ENCODE measurements around the gene RPEL1. TPM values are rescaled to one million over a fixed set of nuclear protein-coding genes. Genes with fewer than 3 reads are reported as not detected.
A peak's percentile ranks its signal among the peaks of the same experiment; 100 is the strongest.
"Not testable (repeated sequence)": the region's sequence is repeated elsewhere in the genome, so short reads cannot be mapped to it uniquely, and the experiment has no call there.

RPEL1 gene
- total RNA-seq, 1 experiment from 2014 or later: not detected

DNA sequence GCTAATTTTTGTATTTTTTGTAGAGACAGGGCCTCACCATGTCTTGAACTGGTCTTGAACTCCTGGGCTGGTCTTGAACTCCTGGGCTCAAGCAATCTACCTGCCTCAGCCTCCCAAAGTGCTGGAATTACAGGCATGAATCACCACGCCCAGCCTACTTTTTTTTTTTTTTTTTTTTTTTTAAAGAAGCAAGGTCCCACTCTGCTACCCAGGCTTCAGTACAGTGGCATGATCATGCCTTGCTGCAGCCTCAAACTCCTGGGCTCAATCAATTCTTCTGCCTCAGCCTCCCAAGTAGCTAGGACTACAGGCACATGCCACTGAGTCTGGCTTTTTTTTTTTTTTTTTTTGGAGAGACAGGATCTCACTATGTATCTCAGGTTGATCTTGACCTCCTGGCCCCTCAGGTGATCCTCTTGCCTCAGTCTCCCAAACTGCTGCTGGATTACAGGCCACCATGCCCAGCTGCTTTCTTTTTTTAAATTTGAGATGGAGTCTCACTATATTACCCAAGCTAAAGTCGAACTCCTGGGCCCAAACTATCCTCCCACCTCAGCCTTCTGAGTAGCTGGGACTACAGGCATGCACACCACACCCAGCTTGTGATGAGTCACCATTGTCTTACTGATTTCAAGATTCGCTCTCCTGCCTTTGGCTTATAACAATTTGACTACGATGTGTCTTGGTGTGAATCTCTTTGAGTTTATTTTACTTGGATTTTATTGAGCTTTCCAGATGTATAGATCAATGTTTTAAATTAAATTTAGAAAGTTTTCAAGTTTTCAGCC lies 9.0 kb downstream of the RPEL1 start:
- no peaks in the 10 kb centered on the region for H3K36me3 ChIP-seq (replicated peaks; ENCODE audit: control insufficient read depth, insufficient read depth, low read length)
- no peak for DNase-seq
- no peak overlapping the region for H3K4me3 ChIP-seq (ENCODE audit: insufficient read depth, low read depth, low read length)
- H3K27me3 ChIP-seq (ENCODE audit: control insufficient read depth, insufficient read depth, low read length): no peaks in the 10 kb centered on the region

DNA sequence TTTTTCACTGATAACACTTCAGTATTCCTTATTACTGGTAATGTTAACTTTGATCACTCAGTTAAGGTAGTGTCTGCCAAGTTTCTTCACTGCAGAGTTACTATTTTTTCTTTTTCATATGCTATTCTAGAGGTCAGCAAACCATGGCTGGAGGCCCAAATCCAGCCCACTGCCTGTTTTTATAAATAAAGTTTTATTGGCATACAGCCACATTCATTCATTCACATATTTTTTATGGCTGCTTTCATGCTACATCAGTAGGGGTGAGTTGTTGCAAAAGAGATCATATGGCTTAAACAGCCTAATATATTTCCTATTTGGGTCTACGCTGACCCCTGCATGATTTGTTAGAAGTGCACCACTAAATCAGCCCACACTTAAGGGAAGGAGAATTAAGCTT lies 10.9 kb downstream of the RPEL1 start:
- H3K27me3 ChIP-seq (ENCODE audit: control insufficient read depth, insufficient read depth, low read length): no peaks in the 10 kb centered on the region
- no peak for DNase-seq
- no peak overlapping the region for H3K4me3 ChIP-seq (ENCODE audit: insufficient read depth, low read depth, low read length)
- H3K36me3 ChIP-seq (replicated peaks; ENCODE audit: control insufficient read depth, insufficient read depth, low read length): no peaks in the 10 kb centered on the region

DNA sequence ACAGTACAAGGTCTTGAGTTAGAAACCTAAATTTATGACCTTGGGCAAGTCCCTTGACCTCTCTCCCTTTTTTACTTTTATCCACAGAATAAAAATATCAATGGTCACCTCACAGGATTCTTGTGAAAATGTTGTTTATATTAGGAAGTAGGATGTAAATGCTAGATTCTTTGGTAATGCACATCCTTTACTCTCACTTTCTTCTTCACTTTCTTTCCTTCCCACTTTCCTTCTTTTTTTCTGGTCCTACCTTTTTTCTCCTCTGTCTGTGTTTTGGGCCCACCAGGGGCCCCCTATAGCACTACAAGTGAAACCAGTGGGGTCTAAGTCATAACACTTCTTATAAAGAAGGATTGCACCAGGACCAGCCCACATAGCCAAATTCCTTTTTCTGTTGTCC lies 12.1 kb downstream of the RPEL1 start:
- no peak for DNase-seq
- Histone ChIP-seq H3K36me3 (replicated peaks; ENCODE audit: control insufficient read depth, insufficient read depth, low read length) (no peaks in the 10 kb centered on the region), H3K27me3 (ENCODE audit: control insufficient read depth, insufficient read depth, low read length) (no peaks in the 10 kb centered on the region), H3K4me3 (ENCODE audit: insufficient read depth, low read depth, low read length) (no peak overlapping the region)

DNA sequence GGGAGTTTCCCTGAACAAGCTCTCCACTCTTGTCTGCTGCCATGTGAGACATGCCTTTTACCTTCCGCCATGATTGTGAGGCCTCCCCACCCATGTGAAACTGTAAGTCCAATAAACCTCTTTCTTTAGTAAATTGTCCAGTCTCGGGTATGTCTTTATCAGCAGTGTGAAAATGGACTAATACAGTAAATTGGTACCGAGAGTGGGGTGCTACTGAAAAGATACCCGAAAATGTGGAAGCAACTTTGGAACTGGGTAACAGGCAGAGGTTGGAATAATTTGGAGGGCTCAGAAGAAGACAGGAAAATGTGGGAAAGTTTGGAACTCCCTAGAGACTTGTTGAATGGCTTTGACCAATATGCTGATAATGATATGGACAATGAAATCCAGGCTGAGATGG lies 13.2 kb downstream of the RPEL1 start:
- H3K36me3 ChIP-seq (replicated peaks; ENCODE audit: control insufficient read depth, insufficient read depth, low read length); DNase-seq; H3K4me3 ChIP-seq (ENCODE audit: insufficient read depth, low read depth, low read length); H3K27me3 ChIP-seq (ENCODE audit: control insufficient read depth, insufficient read depth, low read length): not testable (repeated sequence)

DNA sequence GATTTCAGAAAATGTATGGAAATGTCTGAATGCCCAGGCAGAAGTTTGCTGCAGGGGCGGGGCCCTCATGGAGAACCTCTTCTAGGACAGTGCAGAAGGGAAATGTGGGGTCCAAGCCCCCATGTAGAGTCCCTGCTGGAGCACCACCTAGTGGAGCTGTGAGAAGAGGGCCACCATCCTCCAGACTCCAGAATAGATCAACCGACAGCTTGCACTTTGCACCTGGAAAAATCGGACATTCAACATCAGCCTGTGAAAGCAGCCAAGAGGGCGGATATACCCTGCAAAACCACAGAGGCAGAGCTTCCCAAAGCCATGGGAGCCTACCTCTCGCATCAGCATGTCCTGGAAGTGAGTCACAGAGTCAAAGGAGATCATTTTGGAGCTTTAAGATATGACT lies 14.3 kb downstream of the RPEL1 start:
- Histone ChIP-seq H3K27me3 (ENCODE audit: control insufficient read depth, insufficient read depth, low read length) (no peaks in the 10 kb centered on the region), H3K36me3 (replicated peaks; ENCODE audit: control insufficient read depth, insufficient read depth, low read length) (no peaks in the 10 kb centered on the region), H3K4me3 (ENCODE audit: insufficient read depth, low read depth, low read length) (no peak overlapping the region)
- no peak for DNase-seq

DNA sequence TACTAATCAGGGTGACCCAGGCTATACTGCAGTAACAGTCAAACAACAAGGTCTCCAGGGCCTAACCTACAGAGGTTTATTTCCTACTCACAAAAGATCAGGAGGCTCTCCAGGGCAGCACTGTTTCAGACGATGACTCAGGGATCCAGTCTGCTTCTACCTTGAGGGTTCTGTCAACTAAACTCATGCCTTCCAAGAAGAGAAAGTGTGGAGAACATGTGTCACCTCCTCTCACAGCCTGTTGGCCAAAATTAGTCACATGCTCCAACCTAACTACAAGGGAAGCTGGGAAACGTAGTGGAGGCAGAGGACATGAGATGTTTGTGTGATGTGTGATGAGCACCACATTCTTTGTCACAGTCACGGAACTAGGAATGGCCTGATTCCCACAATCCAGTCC lies 16.5 kb downstream of the RPEL1 start:
- H3K4me3 ChIP-seq (ENCODE audit: insufficient read depth, low read depth, low read length): no peak overlapping the region
- H3K36me3 ChIP-seq (replicated peaks; ENCODE audit: control insufficient read depth, insufficient read depth, low read length): no peaks in the 10 kb centered on the region
- no peaks in the 10 kb centered on the region for H3K27me3 ChIP-seq (ENCODE audit: control insufficient read depth, insufficient read depth, low read length)
- no peak for DNase-seq

DNA sequence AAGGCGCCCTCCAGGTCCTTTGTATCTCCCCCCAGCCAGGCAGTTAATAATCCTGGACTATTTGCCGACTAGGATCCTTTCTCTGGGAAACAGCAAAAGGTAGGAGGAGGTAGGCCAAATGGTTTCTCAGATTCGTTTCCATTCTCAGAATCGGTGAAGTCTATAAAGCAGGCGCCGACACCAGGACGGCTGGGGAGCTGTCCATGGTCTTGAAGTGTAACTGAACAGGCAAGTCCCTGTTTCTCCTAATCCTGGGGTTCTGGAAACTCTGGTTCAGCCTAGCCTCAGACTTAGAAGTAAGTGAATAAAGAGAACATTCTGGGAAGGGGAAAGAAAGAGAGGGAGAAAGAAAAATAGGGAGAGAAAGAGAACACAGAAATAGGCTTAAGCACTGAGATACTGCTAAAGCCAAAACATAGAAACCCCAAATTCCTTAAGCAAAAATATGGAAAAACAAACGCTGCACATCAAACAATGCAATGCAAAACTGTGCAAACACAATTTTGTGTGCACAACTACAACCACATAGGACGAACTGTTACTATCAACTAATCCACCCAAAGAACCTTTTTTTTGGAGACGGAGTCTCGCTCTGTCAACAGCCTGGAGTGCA lies 20.1 kb downstream of the RPEL1 start:
- DNase-seq: peak; percentile 73

DNA sequence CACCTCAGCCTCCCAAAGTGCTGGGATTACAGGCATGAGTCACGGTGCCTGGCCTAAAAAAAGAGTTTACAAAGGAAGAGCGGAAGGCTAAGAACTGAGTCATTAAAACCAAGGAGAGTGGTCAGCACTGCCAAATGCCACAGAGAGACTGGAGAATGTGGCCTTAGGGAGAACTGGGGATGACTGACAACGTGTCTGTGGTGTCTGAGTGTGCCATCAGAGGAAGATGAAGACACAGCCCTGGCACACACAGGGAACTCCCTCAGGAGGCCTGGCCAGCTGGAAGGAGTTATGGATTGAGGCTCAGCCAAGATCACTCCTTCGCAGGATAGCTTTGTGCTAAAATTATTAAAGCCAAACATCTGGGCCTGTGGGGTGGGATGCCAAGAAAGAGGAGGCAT lies 27.4 kb downstream of the RPEL1 start:
- Histone ChIP-seq H3K36me3 (replicated peaks; ENCODE audit: control insufficient read depth, insufficient read depth, low read length) (no peaks in the 10 kb centered on the region), H3K27me3 (ENCODE audit: control insufficient read depth, insufficient read depth, low read length) (peaks cover 27% of the 10 kb centered on the region), H3K4me3 (ENCODE audit: insufficient read depth, low read depth, low read length) (no peak overlapping the region)
- no peak for DNase-seq

More for the DNA sequence above, 20.1 kb downstream of the RPEL1 start:
- Histone ChIP-seq H3K36me3 (replicated peaks; ENCODE audit: control insufficient read depth, insufficient read depth, low read length) (no peaks in the 10 kb centered on the region), H3K27me3 (ENCODE audit: control insufficient read depth, insufficient read depth, low read length) (no peaks in the 10 kb centered on the region), H3K4me3 (ENCODE audit: insufficient read depth, low read depth, low read length) (no peak overlapping the region)

DNA sequence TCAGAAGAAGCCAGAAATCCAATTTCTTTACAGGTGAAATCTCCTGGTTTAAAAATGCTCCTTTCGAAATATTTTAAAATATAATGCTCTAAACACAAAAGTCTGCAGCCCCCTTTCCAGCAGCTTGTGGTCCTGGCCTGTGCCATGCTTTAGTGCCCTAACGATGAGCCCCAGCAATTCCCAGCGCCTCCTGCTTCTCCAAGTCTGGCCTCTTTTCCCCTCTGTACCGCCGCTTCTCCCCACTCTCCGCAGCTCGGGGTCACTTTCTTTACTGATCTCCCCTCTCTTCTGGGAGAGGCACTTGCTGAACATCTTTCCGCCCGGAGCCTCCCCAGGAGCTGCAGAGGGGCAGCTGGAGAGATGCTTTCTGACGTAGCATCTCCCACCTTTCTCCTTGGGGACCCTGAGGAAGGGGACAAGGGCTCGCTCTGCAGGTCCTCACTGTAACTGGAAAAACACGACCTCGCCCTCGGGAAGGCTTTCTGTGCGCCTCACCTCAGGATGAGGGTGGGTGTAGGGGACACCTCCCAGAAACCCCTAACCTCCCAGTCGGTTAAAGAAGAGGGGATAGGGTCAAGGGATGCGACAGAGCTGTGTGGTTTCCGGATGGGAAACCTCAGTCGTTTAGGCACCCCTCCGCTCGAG lies 30.7 kb downstream of the RPEL1 start:
- Histone ChIP-seq H3K4me3 (ENCODE audit: insufficient read depth, low read depth, low read length) (peak overlapping the region; percentile 61), H3K27me3 (ENCODE audit: control insufficient read depth, insufficient read depth, low read length) (peaks cover 38% of the 10 kb centered on the region), H3K36me3 (replicated peaks; ENCODE audit: control insufficient read depth, insufficient read depth, low read length) (no peaks in the 10 kb centered on the region)
- no peak for DNase-seq

DNA sequence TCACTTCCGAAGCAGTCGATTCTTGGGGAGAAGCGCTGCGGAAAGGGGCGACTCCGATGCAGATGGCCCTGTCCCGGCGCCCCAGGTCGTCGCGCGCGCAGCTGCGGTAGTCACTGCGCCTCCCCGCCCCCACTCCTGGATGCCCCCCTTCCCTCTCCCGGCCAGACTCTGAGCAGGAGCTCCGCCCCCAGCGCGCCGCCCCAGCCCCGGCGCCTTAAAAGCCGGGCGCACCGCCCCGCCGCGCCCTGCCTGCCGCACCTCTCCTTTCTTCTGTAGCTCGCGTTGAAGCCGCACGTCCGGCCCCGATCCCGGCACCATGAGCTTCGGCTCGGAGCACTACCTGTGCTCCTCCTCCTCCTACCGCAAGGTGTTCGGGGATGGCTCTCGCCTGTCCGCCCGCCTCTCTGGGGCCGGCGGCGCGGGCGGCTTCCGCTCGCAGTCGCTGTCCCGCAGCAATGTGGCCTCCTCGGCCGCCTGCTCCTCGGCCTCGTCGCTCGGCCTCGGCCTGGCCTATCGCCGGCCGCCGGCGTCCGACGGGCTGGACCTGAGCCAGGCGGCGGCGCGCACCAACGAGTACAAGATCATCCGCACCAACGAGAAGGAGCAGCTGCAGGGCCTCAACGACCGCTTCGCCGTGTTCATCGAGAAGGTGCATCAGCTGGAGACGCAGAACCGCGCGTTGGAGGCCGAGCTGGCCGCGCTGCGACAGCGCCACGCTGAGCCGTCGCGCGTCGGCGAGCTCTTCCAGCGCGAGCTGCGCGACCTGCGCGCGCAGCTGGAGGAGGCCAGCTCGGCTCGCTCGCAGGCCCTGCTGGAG lies 31.4 kb downstream of the RPEL1 start, which contains the start of gene INA:
Gene INA, plus strand, starts transcription at position 243 of the 817 bp plus-strand sequence. Its CDS starts 74 bp downstream, at position 317.
- Histone ChIP-seq H3K36me3 (replicated peaks; ENCODE audit: control insufficient read depth, insufficient read depth, low read length) (no peaks in the 10 kb centered on the region), H3K27me3 (ENCODE audit: control insufficient read depth, insufficient read depth, low read length) (peaks cover 38% of the 10 kb centered on the region), H3K4me3 (ENCODE audit: insufficient read depth, low read depth, low read length) (peak within 1 kb of the TSS; percentile 61)
- peak; percentile 94 for DNase-seq

DNA sequence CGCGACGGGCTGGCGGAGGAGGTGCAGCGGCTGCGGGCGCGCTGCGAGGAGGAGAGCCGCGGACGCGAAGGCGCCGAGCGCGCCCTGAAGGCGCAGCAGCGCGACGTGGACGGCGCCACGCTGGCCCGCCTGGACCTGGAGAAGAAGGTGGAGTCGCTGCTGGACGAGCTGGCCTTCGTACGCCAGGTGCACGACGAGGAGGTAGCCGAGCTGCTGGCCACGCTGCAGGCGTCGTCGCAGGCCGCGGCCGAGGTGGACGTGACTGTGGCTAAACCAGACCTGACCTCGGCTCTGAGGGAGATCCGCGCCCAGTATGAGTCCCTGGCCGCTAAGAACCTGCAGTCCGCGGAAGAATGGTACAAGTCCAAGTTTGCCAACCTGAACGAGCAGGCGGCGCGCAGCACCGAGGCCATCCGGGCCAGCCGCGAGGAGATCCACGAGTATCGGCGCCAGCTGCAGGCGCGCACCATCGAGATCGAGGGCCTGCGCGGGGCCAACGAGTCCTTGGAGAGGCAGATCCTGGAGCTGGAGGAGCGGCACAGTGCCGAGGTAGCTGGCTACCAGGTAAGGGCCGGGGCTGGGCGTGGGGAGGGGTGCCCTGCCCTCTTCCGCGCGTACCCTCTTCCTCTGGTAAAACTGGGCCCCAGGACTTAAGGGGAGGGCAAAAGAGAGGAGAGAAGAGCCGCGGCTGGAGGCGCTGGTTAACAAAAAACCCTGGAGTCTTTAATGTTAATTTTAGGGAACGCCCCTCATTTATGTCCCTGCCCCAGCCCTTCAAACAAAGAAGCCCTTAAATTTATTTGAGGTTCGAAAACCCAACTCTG lies 32.2 kb downstream of the RPEL1 start:
- H3K36me3 ChIP-seq (replicated peaks; ENCODE audit: control insufficient read depth, insufficient read depth, low read length): no peaks in the 10 kb centered on the region
- peaks cover 38% of the 10 kb centered on the region for H3K27me3 ChIP-seq (ENCODE audit: control insufficient read depth, insufficient read depth, low read length)
- DNase-seq: peak; percentile 68
- H3K4me3 ChIP-seq (ENCODE audit: insufficient read depth, low read depth, low read length): peak overlapping the region; percentile 61

DNA sequence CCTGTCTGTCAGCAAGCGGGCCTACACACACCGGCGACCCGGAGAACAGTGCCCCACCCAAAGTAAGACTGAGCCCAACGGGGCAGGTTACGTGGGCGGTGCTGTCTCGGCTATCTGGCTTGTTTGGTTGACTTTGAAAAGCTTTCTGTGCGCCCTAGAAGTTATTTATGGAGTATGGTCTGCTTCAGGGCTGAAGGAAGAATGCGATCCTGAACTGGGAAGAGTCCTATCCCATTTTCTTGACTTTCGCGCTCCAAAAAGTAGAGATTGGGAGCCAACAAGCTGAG lies 32.8 kb downstream of the RPEL1 start:
- Histone ChIP-seq H3K4me3 (ENCODE audit: insufficient read depth, low read depth, low read length) (peak overlapping the region; percentile 61), H3K27me3 (ENCODE audit: control insufficient read depth, insufficient read depth, low read length) (peaks cover 38% of the 10 kb centered on the region), H3K36me3 (replicated peaks; ENCODE audit: control insufficient read depth, insufficient read depth, low read length) (no peaks in the 10 kb centered on the region)
- DNase-seq: peak; percentile 32

DNA sequence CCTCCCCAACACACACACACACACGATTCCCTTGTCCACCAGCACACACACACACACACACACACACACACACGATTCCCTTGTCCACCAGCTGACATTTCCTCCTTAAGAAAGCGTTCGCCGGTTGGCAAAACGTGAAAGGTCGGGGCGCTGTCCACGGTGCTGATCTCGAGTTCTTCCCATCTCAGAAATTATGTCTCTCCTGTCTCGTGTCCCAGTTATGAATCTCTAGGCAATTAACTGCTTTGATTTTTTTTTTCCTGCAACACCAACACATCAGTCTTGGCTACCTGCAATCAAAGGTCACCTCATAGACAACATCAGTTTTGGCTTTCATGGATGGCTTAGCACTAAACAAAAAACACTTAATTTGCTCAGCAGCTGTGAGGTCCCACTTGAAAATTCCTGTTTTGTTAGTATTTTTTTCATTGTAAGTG lies 33.2 kb downstream of the RPEL1 start:
- H3K36me3 ChIP-seq (replicated peaks; ENCODE audit: control insufficient read depth, insufficient read depth, low read length): no peaks in the 10 kb centered on the region
- H3K4me3 ChIP-seq (ENCODE audit: insufficient read depth, low read depth, low read length): peak overlapping the region; percentile 61; the same call in 1 of the 2 replicates
- DNase-seq: peak; percentile 72
- peaks cover 38% of the 10 kb centered on the region for H3K27me3 ChIP-seq (ENCODE audit: control insufficient read depth, insufficient read depth, low read length)

DNA sequence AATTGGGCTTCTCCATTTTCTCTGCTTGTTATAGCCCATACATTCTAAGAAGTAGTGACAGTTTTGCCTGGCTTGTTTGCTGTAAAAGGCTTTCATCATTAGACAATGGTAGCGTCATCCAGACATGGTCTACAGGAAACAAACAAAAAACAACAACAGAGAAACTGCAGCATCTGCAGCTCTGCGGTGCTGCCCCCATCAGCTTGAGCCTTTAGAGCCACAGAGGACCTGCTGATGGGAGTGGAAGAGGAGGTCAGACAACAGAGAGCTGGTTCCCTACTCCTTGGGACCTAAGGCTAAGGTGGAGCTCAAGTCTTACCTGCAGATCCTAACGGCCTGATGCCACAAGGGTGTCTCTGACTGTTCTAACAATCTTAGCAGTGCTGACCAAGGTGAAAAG lies 34.3 kb downstream of the RPEL1 start:
- Histone ChIP-seq H3K27me3 (ENCODE audit: control insufficient read depth, insufficient read depth, low read length) (peaks cover 38% of the 10 kb centered on the region), H3K4me3 (ENCODE audit: insufficient read depth, low read depth, low read length) (no peak overlapping the region), H3K36me3 (replicated peaks; ENCODE audit: control insufficient read depth, insufficient read depth, low read length) (no peaks in the 10 kb centered on the region)
- no peak for DNase-seq

Measured in H7 (cell line).